T-cell (primary cell): ENCODE data around the gene ASTN1. TPM values are rescaled to one million over a fixed set of nuclear protein-coding genes. Genes with fewer than 3 reads are reported as not detected.

ENCODE experiments used
- ATAC-seq, 4 experiments: fragments of 200-7000 bp in 3 of 4; fragments of 150-1000 bp in 1 of 4; cut with Tn5 transposase; replicated peaks in 1 of 4; 1 replicate in 3 of 4; 2 replicates in 1 of 4; pipeline ENCODE4 v1.10.0; 2021; ENCODE audit warnings: moderate library complexity in 3 of 4, mild to moderate bottlenecking in 2 of 4, moderate number of reproducible peaks in 1 of 4
- CTCF ChIA-PET, 2 donors: fragments of 300-600 bp; sonication (Branson Sonifier 250); formaldehyde crosslinking; loops; one replicate each; lab custom pipeline; 2022; ENCODE audit warnings: antibody characterized with exemption in 2 of 2; lab: Charles Lee
- POLR2A ChIA-PET, 2 donors: fragments of 300-600 bp; sonication (Branson Sonifier 250); formaldehyde crosslinking; loops; one replicate each; lab custom pipeline; 2022; ENCODE audit warnings: antibody characterized with exemption in 2 of 2; lab: Charles Lee
- DNase-seq, 35 experiments: peaks; one replicate each; pipeline versions ENCODE4 v3.0.0 to v3.0.0-alpha.2; 2013 to 2023
- H3K27ac ChIP-seq: one replicate; pipeline ENCODE4 v1.5.1; 2013; ENCODE audit warnings: low read length
- H3K27me3 ChIP-seq, 2 experiments: replicated peaks in 1 of 2; 1 replicate in 1 of 2; 2 replicates in 1 of 2; pipeline versions ENCODE4 v1.6.1 to v1.7.0; 2013; ENCODE audit warnings: low read length in 1 of 2, mixed read lengths in 1 of 2; ENCODE audit not compliant: control insufficient read depth in 2 of 2, insufficient read depth in 2 of 2; ENCODE audit errors: extremely low read depth in 1 of 2
- H3K36me3 ChIP-seq, 2 donors: 1 replicate in 1 of 2; 2 replicates in 1 of 2; pipeline versions ENCODE4 v1.6.1 to v1.7.0; 2013; ENCODE audit warnings: low read length in 1 of 2; ENCODE audit not compliant: control insufficient read depth in 2 of 2, insufficient read depth in 1 of 2; ENCODE audit errors: extremely low read depth in 1 of 2
- H3K4me1 ChIP-seq, 2 experiments: 1 replicate in 1 of 2; 2 replicates in 1 of 2; pipeline versions ENCODE4 v1.6.1 to v1.7.0; 2013; ENCODE audit warnings: low read length in 2 of 2, mixed read lengths in 1 of 2; ENCODE audit not compliant: insufficient read depth in 2 of 2, control insufficient read depth in 1 of 2; ENCODE audit errors: extremely low read depth in 1 of 2
- H3K4me3 ChIP-seq, 2 donors: 1 replicate in 1 of 2; 2 replicates in 1 of 2; pipeline versions ENCODE4 v1.5.1 to v1.7.0; 2013; ENCODE audit warnings: mild to moderate bottlenecking in 2 of 2, low read length in 1 of 2, moderate library complexity in 1 of 2; ENCODE audit not compliant: control insufficient read depth in 1 of 2; ENCODE audit errors: extremely low read depth in 1 of 2
- H3K9me3 ChIP-seq: 2 replicates; pipeline ENCODE4 v1.7.0; 2013
- H3K27ac Mint-ChIP-seq, 2 donors: one replicate each; pipeline ENCODE4 v1.8.0; 2020 to 2021; ENCODE audit warnings: mild to moderate bottlenecking in 2 of 2, mixed read lengths in 2 of 2
- H3K27me3 Mint-ChIP-seq, 2 donors: one replicate each; pipeline ENCODE4 v1.8.0; 2021 to 2022; ENCODE audit warnings: mixed read lengths in 2 of 2
- H3K36me3 Mint-ChIP-seq: one replicate; pipeline ENCODE4 v1.8.0; 2021; ENCODE audit warnings: mixed read lengths
- H3K4me1 Mint-ChIP-seq, 3 donors: one replicate each; pipeline ENCODE4 v1.8.0; 2020 to 2022; ENCODE audit warnings: mixed read lengths in 3 of 3, mild to moderate bottlenecking in 1 of 3
- H3K4me3 Mint-ChIP-seq, 3 donors: one replicate each; pipeline ENCODE4 v1.8.0; 2020 to 2022; ENCODE audit warnings: mild to moderate bottlenecking in 3 of 3, mixed read lengths in 3 of 3, moderate library complexity in 3 of 3
- H3K9me3 Mint-ChIP-seq, 3 donors: one replicate each; pipeline ENCODE4 v1.8.0; 2020 to 2022; ENCODE audit warnings: mixed read lengths in 3 of 3
- WGBS: methylation state at CpG from one replicate; pipeline ENCODE4 v1.1.5; 2013; ENCODE audit warnings: missing lambda C conversion rate; ENCODE audit not compliant: insufficient coverage; 5-methylcytosine and 5-hydroxymethylcytosine counted together
- total RNA-seq, 35 experiments: library from RNA in 6 of 35; stranded (reverse) in 6 of 35; fragments of 120-200 nt in 1 of 35; gene quantifications; one replicate each; pipeline versions ENCODE4 v1.2.1 to v1.2.4 and lab custom pipeline; 2013 to 2026

Gene ASTN1
- total RNA-seq, 5 donors from 2014 or later (not counting 1 experiment from before 2014, with no cell fraction given), result 0.06 TPM; not detected in 4

- Mint-ChIP-seq H3K36me3 (no peaks in the 10 kb centered on the region), H3K9me3 (no peaks in the 10 kb centered on the region), H3K4me1 (peaks cover 3 to 8% (median 8%) of the 10 kb centered on the region in 3 donors), H3K27ac (no peak overlapping the region), H3K4me3 (no peak overlapping the region), H3K27me3 (peaks cover 4 to 10% of the 10 kb centered on the region in 2 donors)
- Histone ChIP-seq H3K27me3 (peaks cover 0 to 13% of the 10 kb centered on the region in 2 experiments), H3K9me3 (no peaks in the 10 kb centered on the region), H3K27ac (no peak overlapping the region), H3K4me1 (no peaks in the 10 kb centered on the region), H3K4me3 (no peak overlapping the region), H3K36me3 (no peaks in the 10 kb centered on the region)
- ChIA-PET CTCF (no interaction called here), POLR2A (interaction anchor here in 1 of 2 donors (0.6 kb wide), 1 partner anchor 44 kb away, joined by 3 read pairs; no protein-coding TSS in a partner anchor)
- WGBS, result 11% methylated on average over 1 of the region's 7 CpGs
- ATAC-seq, result no peak
- no peak for DNase-seq
These were observed 270.7 kb downstream of the ASTN1 start for GRCh38 chr1:176893625-176894352.

DNA sequence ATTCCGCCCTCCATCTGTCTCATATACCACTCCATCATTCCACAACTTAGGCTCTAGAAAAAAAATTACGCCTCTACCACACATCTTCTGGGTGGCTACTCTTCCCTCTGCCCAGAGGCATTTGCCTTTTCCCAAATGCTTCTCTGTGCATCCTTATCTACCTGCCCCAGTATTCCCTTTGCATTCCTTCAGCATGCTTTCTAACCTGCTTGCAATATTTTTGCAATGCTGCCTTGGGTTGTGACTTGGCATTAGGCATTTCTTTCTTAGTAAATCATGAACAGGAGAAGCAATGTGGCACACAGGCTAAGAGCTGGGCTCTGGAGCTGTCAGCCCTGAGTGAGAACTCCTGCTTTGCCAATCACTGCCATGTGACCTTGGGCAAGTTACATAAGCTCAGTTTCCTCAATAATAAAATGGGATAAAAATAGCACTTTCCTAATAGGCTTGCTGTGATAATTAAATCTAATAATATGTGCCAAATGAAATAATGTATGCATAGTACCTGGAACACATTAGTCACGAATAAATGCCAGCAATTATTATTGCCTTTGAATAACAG, 276.0 kb downstream of the ASTN1 start:
- ATAC-seq, result no peak
- WGBS, result 79% methylated on average over 2 of the region's 3 CpGs
- no peak overlapping the region for H3K27ac Mint-ChIP-seq
- H3K4me1 Mint-ChIP-seq, result no peaks in the 10 kb centered on the region
- Histone ChIP-seq H3K27me3 (no peaks in the 10 kb centered on the region), H3K27ac (no peak overlapping the region), H3K36me3 (no peaks in the 10 kb centered on the region), H3K4me1 (no peaks in the 10 kb centered on the region), H3K4me3 (no peak overlapping the region), H3K9me3 (no peaks in the 10 kb centered on the region)
- ChIA-PET POLR2A (no interaction called here), CTCF (no interaction called here)
- H3K27me3 Mint-ChIP-seq, result peaks cover 1 to 10% of the 10 kb centered on the region in 2 donors
- H3K9me3 Mint-ChIP-seq, result peaks cover 0 to 14% (median 0%) of the 10 kb centered on the region in 3 donors
- H3K36me3 Mint-ChIP-seq, result no peaks in the 10 kb centered on the region
- no peak for DNase-seq
- H3K4me3 Mint-ChIP-seq, result no peak overlapping the region

GRCh38 chr1:176885751-176886150, 278.8 kb downstream of the ASTN1 start:
- no peak overlapping the region for H3K4me3 Mint-ChIP-seq
- peaks cover 0 to 14% (median 0%) of the 10 kb centered on the region in 3 donors for H3K9me3 Mint-ChIP-seq
- ChIA-PET POLR2A (no interaction called here), CTCF (no interaction called here)
- Histone ChIP-seq H3K27ac (no peak overlapping the region), H3K27me3 (no peaks in the 10 kb centered on the region), H3K9me3 (no peaks in the 10 kb centered on the region), H3K4me3 (no peak overlapping the region), H3K4me1 (no peaks in the 10 kb centered on the region), H3K36me3 (no peaks in the 10 kb centered on the region)
- peaks cover 1 to 10% of the 10 kb centered on the region in 2 donors for H3K27me3 Mint-ChIP-seq
- H3K27ac Mint-ChIP-seq, result no peak overlapping the region
- DNase-seq (no peak), ATAC-seq (no peak)
- WGBS, result 80% methylated on average over 1 of the region's 2 CpGs
- no peaks in the 10 kb centered on the region for H3K4me1 Mint-ChIP-seq
- H3K36me3 Mint-ChIP-seq, result no peaks in the 10 kb centered on the region

DNA sequence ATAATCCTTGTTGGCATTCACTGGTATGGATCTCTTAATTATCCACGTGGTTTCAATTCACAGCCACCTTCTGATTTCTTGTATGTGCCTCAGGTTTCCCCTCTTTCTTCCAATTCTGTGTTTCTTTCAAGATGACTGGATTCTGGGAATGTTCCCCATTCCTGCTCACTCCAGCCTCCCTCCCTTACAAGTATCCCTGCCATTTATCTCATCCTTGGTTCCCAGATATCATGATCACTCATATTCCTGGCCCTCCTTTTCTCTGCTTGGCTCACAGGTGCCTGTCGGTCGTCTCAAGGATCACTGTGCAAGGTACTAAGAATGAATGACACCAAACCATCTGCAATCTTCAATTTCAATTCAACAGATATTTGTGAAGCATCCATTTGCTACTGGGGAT, 279.2 kb downstream of the ASTN1 start:
- Mint-ChIP-seq H3K36me3 (no peaks in the 10 kb centered on the region), H3K9me3 (peaks cover 0 to 14% (median 0%) of the 10 kb centered on the region in 3 donors), H3K4me1 (no peaks in the 10 kb centered on the region), H3K27ac (no peak overlapping the region), H3K27me3 (peaks cover 1 to 11% of the 10 kb centered on the region in 2 donors), H3K4me3 (no peak overlapping the region)
- Histone ChIP-seq H3K27ac (no peak overlapping the region), H3K4me1 (no peaks in the 10 kb centered on the region), H3K9me3 (no peaks in the 10 kb centered on the region), H3K27me3 (no peaks in the 10 kb centered on the region), H3K4me3 (no peak overlapping the region), H3K36me3 (no peaks in the 10 kb centered on the region)
- ChIA-PET POLR2A (no interaction called here), CTCF (no interaction called here)
- WGBS, result no CpG with 5 or more reads among the region's 3 CpGs
- ATAC-seq (no peak), DNase-seq (no peak)

DNA sequence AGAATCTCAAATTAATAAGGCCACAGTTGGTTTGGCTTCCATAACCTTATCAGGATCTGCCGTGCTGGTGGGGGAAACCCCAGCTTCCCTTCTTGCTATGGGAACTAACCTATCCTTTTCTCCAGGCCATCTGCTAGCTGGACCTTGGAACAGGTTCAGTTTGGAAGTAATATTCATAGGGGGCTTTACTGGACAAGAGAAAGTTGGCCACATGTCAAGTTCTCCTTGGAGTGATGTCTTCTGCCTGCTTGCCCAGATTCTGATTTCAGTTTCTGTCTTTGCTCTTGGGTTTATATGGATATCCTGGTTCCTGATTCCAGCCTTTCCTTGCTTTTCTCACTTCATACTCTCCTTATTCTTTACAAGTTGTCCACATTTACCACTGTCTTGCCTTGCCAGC, 279.6 kb downstream of the ASTN1 start:
- CTCF ChIA-PET, result no interaction called here

GRCh38 chr1:176884286-176884685, 280.2 kb downstream of the ASTN1 start:
- WGBS, result 42% methylated on average over 4 of the region's 4 CpGs
- Histone ChIP-seq H3K36me3 (no peaks in the 10 kb centered on the region), H3K9me3 (no peaks in the 10 kb centered on the region), H3K4me1 (no peaks in the 10 kb centered on the region), H3K4me3 (no peak overlapping the region), H3K27ac (no peak overlapping the region), H3K27me3 (no peaks in the 10 kb centered on the region)
- ChIA-PET POLR2A (no interaction called here), CTCF (no interaction called here)
- Mint-ChIP-seq H3K4me3 (no peak overlapping the region), H3K36me3 (no peaks in the 10 kb centered on the region), H3K27ac (no peak overlapping the region), H3K9me3 (peaks cover 0 to 14% (median 0%) of the 10 kb centered on the region in 3 donors), H3K27me3 (peaks cover 3 to 8% of the 10 kb centered on the region in 2 donors), H3K4me1 (no peaks in the 10 kb centered on the region)
- no peak for ATAC-seq
- DNase-seq, result no peak

More for the DNA sequence above, 279.6 kb downstream of the ASTN1 start:
- no peaks in the 10 kb centered on the region for H3K36me3 Mint-ChIP-seq
- H3K4me3 Mint-ChIP-seq, result no peak overlapping the region
- H3K9me3 Mint-ChIP-seq, result peaks cover 0 to 14% (median 0%) of the 10 kb centered on the region in 3 donors
- peaks cover 1 to 13% of the 10 kb centered on the region in 2 donors for H3K27me3 Mint-ChIP-seq
- H3K4me3 ChIP-seq, result no peak overlapping the region
- H3K27ac ChIP-seq, result no peak overlapping the region
- H3K27me3 ChIP-seq, result no peaks in the 10 kb centered on the region
- DNase-seq (no peak), ATAC-seq (no peak)
- H3K36me3 ChIP-seq, result no peaks in the 10 kb centered on the region
- no CpG with 5 or more reads among the region's 1 CpG for WGBS
- POLR2A ChIA-PET, result no interaction called here
- no peaks in the 10 kb centered on the region for H3K4me1 Mint-ChIP-seq
- H3K4me1 ChIP-seq, result no peaks in the 10 kb centered on the region
- no peaks in the 10 kb centered on the region for H3K9me3 ChIP-seq
- no peak overlapping the region for H3K27ac Mint-ChIP-seq
